ENCODE data around the gene CHID1.

GRCh38 chr11:826836-827145 is 83.8 kb downstream of the CHID1 start:
- TF ChIP-seq CTCF (IDR thresholded peaks at IDR 0.05) (no peak), POLR2A (IDR thresholded peaks at IDR 0.05) (no peak), POLR2AphosphoS5 (IDR thresholded peaks at IDR 0.05; ENCODE audit: insufficient read depth in 1 of 2, low read depth in 1 of 2) (no peak)
